Neuronal stem cell (in vitro differentiated cells): ENCODE measurements around the gene AIFM3.

Experiments used
- DNase-seq: peaks from one replicate; pipeline ENCODE4 v3.0.0-alpha.2; 2013; ENCODE audit warnings: low spot score
- H2AFZ ChIP-seq: one replicate; pipeline ENCODE4 v1.6.1; 2013; ENCODE audit warnings: mild to moderate bottlenecking, low read length, inconsistent platforms
- H2AK5ac ChIP-seq: 2 replicates; pipeline ENCODE4 v1.6.1; 2013; ENCODE audit warnings: low read depth, mild to moderate bottlenecking, inconsistent platforms, low read length, moderate library complexity, mixed read lengths
- H2BK120ac ChIP-seq: 2 replicates; pipeline ENCODE4 v1.6.1; 2013; ENCODE audit warnings: low read depth, mild to moderate bottlenecking, inconsistent platforms, low read length, moderate library complexity, mixed read lengths
- H2BK12ac ChIP-seq: one replicate; pipeline ENCODE4 v1.6.1; 2013; ENCODE audit warnings: low read length, inconsistent platforms
- H2BK15ac ChIP-seq: 2 replicates; pipeline ENCODE4 v1.6.1; 2013; ENCODE audit warnings: mild to moderate bottlenecking, low read length, inconsistent platforms, mixed read lengths
- H2BK5ac ChIP-seq: one replicate; pipeline ENCODE4 v1.6.1; 2013; ENCODE audit warnings: inconsistent platforms, mild to moderate bottlenecking, low read length, moderate library complexity
- H3K14ac ChIP-seq: one replicate; pipeline ENCODE4 v1.6.1; 2013; ENCODE audit warnings: low read length, inconsistent platforms
- H3K18ac ChIP-seq: 2 replicates; pipeline ENCODE4 v1.6.1; 2013; ENCODE audit warnings: low read length, inconsistent platforms
- H3K23ac ChIP-seq: 2 replicates; pipeline ENCODE4 v1.6.1; 2013; ENCODE audit warnings: low read depth, mild to moderate bottlenecking, mixed read lengths, low read length, inconsistent platforms; ENCODE audit not compliant: poor library complexity
- H3K27ac ChIP-seq: replicated peaks from 3 replicates; pipeline ENCODE4 v1.5.1; 2013; ENCODE audit warnings: low read length, inconsistent platforms
- H3K27me3 ChIP-seq, 3 experiments: 2 replicates each; pipeline ENCODE4 v1.6.1; 2013; ENCODE audit warnings: low read length in 3 of 3, mild to moderate bottlenecking in 2 of 3, inconsistent platforms in 1 of 3, low read depth in 1 of 3, mixed read lengths in 1 of 3, moderate library complexity in 1 of 3; ENCODE audit not compliant: control insufficient read depth in 3 of 3, insufficient read depth in 3 of 3
- H3K36me3 ChIP-seq, 2 donors: replicated peaks in 1 of 2; 2 replicates each; pipeline ENCODE4 v1.6.1; 2013; ENCODE audit warnings: low read length in 2 of 2; ENCODE audit not compliant: control insufficient read depth in 2 of 2, insufficient read depth in 2 of 2
- H3K4ac ChIP-seq: 2 replicates; pipeline ENCODE4 v1.6.1; 2013; ENCODE audit warnings: inconsistent platforms, mild to moderate bottlenecking, low read length, moderate library complexity
- H3K4me1 ChIP-seq, 2 donors: 1 replicate in 1 of 2; 2 replicates in 1 of 2; pipeline ENCODE4 v1.6.1; 2013; ENCODE audit warnings: low read length in 2 of 2, low read depth in 1 of 2; ENCODE audit not compliant: control insufficient read depth in 2 of 2, insufficient read depth in 1 of 2
- H3K4me2 ChIP-seq: one replicate; pipeline ENCODE4 v1.6.1; 2013; ENCODE audit warnings: mild to moderate bottlenecking, low read length, inconsistent platforms; ENCODE audit not compliant: insufficient read depth, poor library complexity, severe bottlenecking
- H3K4me3 ChIP-seq, 2 donors: 2 replicates each; pipeline ENCODE4 v1.5.1; 2013; ENCODE audit warnings: low read length in 2 of 2, mild to moderate bottlenecking in 2 of 2, inconsistent platforms in 1 of 2, moderate library complexity in 1 of 2
- H3K79me1 ChIP-seq: one replicate; pipeline ENCODE4 v1.6.1; 2013; ENCODE audit warnings: low read depth, mild to moderate bottlenecking, inconsistent platforms, low read length, moderate library complexity
- H3K9ac ChIP-seq: one replicate; pipeline ENCODE4 v1.6.1; 2013; ENCODE audit warnings: mild to moderate bottlenecking, low read depth, low read length, inconsistent platforms; ENCODE audit not compliant: poor library complexity
- H3K9me3 ChIP-seq, 2 donors: replicated peaks in 1 of 2; 2 replicates each; pipeline versions ENCODE3 to v1.6.1; 2013; ENCODE audit warnings: low read length in 2 of 2, mild to moderate bottlenecking in 2 of 2, inconsistent platforms in 1 of 2, low read depth in 1 of 2, mixed read lengths in 1 of 2, moderate library complexity in 1 of 2; ENCODE audit not compliant: control insufficient read depth in 2 of 2, insufficient read depth in 1 of 2
- H4K8ac ChIP-seq: one replicate; pipeline ENCODE4 v1.6.1; 2013; ENCODE audit warnings: low read depth, mild to moderate bottlenecking, inconsistent platforms, low read length, moderate library complexity
- H4K91ac ChIP-seq: one replicate; pipeline ENCODE4 v1.6.1; 2013; ENCODE audit warnings: low read length, low read depth, mild to moderate bottlenecking, inconsistent platforms; ENCODE audit not compliant: poor library complexity
- WGBS, 2 donors: extraction: QIAGEN DNeasy Blood & Tissue Kit; methylation state at CpG; one replicate each; pipeline ENCODE4 v1.1.7; 2013; ENCODE audit warnings: missing lambda C conversion rate in 2 of 2, mixed read lengths in 1 of 2; ENCODE audit not compliant: insufficient read length in 2 of 2, insufficient replicate concordance in 1 of 2; ENCODE audit errors: extremely low coverage in 2 of 2; 5-methylcytosine and 5-hydroxymethylcytosine counted together

AIFM3 gene

GRCh38 chr22:20974336-20974955 lies 7.4 kb downstream of the AIFM3 start:
- no peak overlapping the region for H2AFZ ChIP-seq
- H3K4ac ChIP-seq, result peak overlapping the region; percentile 28
- no peaks in the 10 kb centered on the region for H3K79me1 ChIP-seq
- no peak overlapping the region for H3K14ac ChIP-seq
- no peak for DNase-seq
- peak overlapping the region; percentile 69 for H3K18ac ChIP-seq
- peaks cover 7 to 9% of the 10 kb centered on the region in 2 donors for H3K9me3 ChIP-seq
- no peak overlapping the region for H3K4me2 ChIP-seq
- H2BK12ac ChIP-seq, result peak overlapping the region; percentile 76
- peak overlapping the region; percentile 84 for H2BK15ac ChIP-seq
- peak overlapping the region; percentile 73 for H2BK120ac ChIP-seq
- no peaks in the 10 kb centered on the region for H3K36me3 ChIP-seq
- no CpG with 5 or more reads among the region's 16 CpGs for WGBS, 2 donors
- no peak overlapping the region for H3K9ac ChIP-seq
- H3K4me1 ChIP-seq, result peaks cover 15 to 24% of the 10 kb centered on the region in 2 donors
- peak overlapping the region; percentile 35 for H3K23ac ChIP-seq
- H3K27me3 ChIP-seq, result no peaks in the 10 kb centered on the region
- H4K8ac ChIP-seq, result no peak overlapping the region
- H2BK5ac ChIP-seq, result no peak overlapping the region
- no peak overlapping the region for H4K91ac ChIP-seq
- peak overlapping the region in 1 of 2 donors; percentile 10 for H3K4me3 ChIP-seq
- H3K27ac ChIP-seq, result no peak overlapping the region
- H2AK5ac ChIP-seq, result peak overlapping the region; percentile 79

- H3K4me1 ChIP-seq, result peaks cover 18 to 33% of the 10 kb centered on the region in 2 donors
- no peaks in the 10 kb centered on the region for H3K27me3 ChIP-seq
- no peak overlapping the region for H4K8ac ChIP-seq
- H3K4me2 ChIP-seq, result no peak overlapping the region
- H3K9me3 ChIP-seq, result peaks cover 7 to 9% of the 10 kb centered on the region in 2 donors
- DNase-seq, result no peak
- peak overlapping the region; percentile 47 for H2BK12ac ChIP-seq
- no peak overlapping the region for H2AK5ac ChIP-seq
- no peak overlapping the region for H3K4me3 ChIP-seq
- H3K36me3 ChIP-seq, result no peaks in the 10 kb centered on the region
- H2AFZ ChIP-seq, result no peak overlapping the region
- H3K14ac ChIP-seq, result peak overlapping the region; percentile 23
- peak overlapping the region; percentile 11 for H2BK120ac ChIP-seq
- no peak overlapping the region for H3K27ac ChIP-seq
- H3K18ac ChIP-seq, result no peak overlapping the region
- no peaks in the 10 kb centered on the region for H3K79me1 ChIP-seq
- no peak overlapping the region for H2BK15ac ChIP-seq
- peak overlapping the region; percentile 45 for H3K23ac ChIP-seq
- no CpG with 5 or more reads among the region's 14 CpGs for WGBS, 2 donors
- H3K9ac ChIP-seq, result no peak overlapping the region
- H4K91ac ChIP-seq, result no peak overlapping the region
- H2BK5ac ChIP-seq, result no peak overlapping the region
- no peak overlapping the region for H3K4ac ChIP-seq
Measured at GRCh38 chr22:20975541-20976290, 8.7 kb downstream of the AIFM3 start.

DNA sequence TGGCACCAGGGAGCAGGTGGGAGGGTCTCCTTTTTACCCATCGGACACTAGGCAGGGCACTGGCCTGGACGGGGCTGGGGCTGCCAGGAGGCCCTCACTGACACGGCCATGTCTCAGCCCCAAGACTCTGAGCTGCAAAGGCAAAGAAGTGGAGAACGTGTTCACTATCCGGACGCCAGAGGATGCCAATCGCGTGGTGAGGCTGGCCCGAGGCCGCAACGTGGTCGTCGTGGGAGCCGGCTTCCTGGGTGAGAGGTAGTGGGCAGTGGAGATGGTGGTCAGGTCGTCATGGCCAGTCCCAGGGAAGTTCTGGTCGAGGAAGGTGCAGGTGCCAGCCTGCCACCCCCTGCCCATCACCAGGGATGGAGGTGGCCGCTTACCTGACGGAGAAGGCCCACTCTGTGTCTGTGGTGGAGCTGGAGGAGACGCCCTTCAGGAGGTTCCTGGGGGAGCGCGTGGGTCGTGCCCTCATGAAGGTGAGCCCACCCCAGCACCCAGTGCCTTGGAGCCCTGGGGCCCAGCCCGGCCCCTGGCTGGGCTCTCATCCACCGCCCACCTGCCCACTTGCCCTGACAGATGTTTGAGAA lies 9.3 kb downstream of the AIFM3 start:
- no CpG with 5 or more reads among the region's 24 CpGs for WGBS, 2 donors
- Histone ChIP-seq H3K4me2 (no peak overlapping the region), H3K27ac (no peak overlapping the region), H3K27me3 (no peaks in the 10 kb centered on the region), H3K4me1 (peaks cover 17 to 32% of the 10 kb centered on the region in 2 donors), H2BK15ac (peak overlapping the region; percentile 16), H3K14ac (peak overlapping the region; percentile 23), H2BK12ac (peak overlapping the region; percentile 47), H2BK5ac (no peak overlapping the region), H3K9me3 (peaks cover 7 to 9% of the 10 kb centered on the region in 2 donors), H3K9ac (no peak overlapping the region), H3K23ac (peak overlapping the region; percentile 82), H2BK120ac (no peak overlapping the region), H4K8ac (no peak overlapping the region), H3K79me1 (no peaks in the 10 kb centered on the region), H3K4ac (no peak overlapping the region), H2AFZ (no peak overlapping the region), H2AK5ac (peak overlapping the region; percentile 69), H3K36me3 (no peaks in the 10 kb centered on the region), H4K91ac (no peak overlapping the region), H3K18ac (no peak overlapping the region), H3K4me3 (no peak overlapping the region)
- no peak for DNase-seq

DNA sequence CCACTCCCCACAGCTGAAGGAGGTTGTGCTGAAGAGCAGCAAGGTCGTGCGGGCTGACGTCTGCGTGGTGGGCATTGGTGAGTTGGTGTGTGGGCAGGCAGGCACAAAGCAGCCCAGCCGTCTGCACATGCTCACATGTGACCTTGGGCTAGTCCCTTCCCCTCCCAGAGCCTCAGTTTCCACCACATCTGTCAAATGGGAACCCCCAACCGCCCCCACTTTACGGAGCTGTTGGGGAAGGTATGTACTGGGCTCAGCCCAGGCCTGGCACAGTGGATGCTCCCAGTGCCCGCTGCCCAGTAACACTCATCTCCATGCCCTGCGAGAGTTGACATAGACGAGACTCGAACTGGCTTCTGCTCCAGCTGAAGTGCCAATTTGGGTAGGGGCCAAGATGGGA lies 10.0 kb downstream of the AIFM3 start:
- Histone ChIP-seq H3K18ac (peak overlapping the region; percentile 60), H4K8ac (no peak overlapping the region), H3K79me1 (no peaks in the 10 kb centered on the region), H2BK5ac (no peak overlapping the region), H3K4me3 (no peak overlapping the region), H3K27me3 (no peaks in the 10 kb centered on the region), H3K4me2 (no peak overlapping the region), H3K9me3 (peaks cover 7 to 9% of the 10 kb centered on the region in 2 donors), H3K14ac (no peak overlapping the region), H2BK12ac (peak overlapping the region; percentile 69), H2BK120ac (no peak overlapping the region), H2AK5ac (peak overlapping the region; percentile 69), H3K4ac (no peak overlapping the region), H2BK15ac (peak overlapping the region; percentile 16), H3K9ac (peak overlapping the region; percentile 10), H3K23ac (peak overlapping the region; percentile 82), H3K4me1 (peaks cover 15 to 29% of the 10 kb centered on the region in 2 donors), H4K91ac (peak overlapping the region; percentile 22), H3K27ac (no peak overlapping the region), H2AFZ (no peak overlapping the region), H3K36me3 (no peaks in the 10 kb centered on the region)
- no peak for DNase-seq
- no CpG with 5 or more reads among the region's 11 CpGs for WGBS, 2 donors
